HEK293T (cell line): ENCODE measurements around the gene NDEL1.

Experiments used
- ARNT ChIP-seq: fragments of 450-650 bp; IDR thresholded peaks from 2 replicates; pipeline ENCODE4 v1.6.1; 2017; ENCODE audit warnings: mild to moderate bottlenecking
- ELF4 ChIP-seq: fragments of 450-650 bp; IDR thresholded peaks from 2 replicates; pipeline ENCODE4 v1.6.1; 2017; ENCODE audit warnings: antibody characterized with exemption
- FOXA1 ChIP-seq: fragments of 450-650 bp; IDR thresholded peaks from 2 replicates; pipeline ENCODE4 v1.6.1; 2016; ENCODE audit warnings: mild to moderate bottlenecking
- FOXM1 ChIP-seq: fragments of 450-650 bp; IDR thresholded peaks from 2 replicates; pipeline ENCODE4 v1.6.1; 2017; ENCODE audit warnings: mild to moderate bottlenecking, borderline replicate concordance
- HDGF ChIP-seq: fragments of 450-650 bp; IDR thresholded peaks from 2 replicates; pipeline ENCODE4 v1.6.1; 2017; ENCODE audit warnings: antibody characterized with exemption, borderline replicate concordance
- L3MBTL2 ChIP-seq: fragments of 450-650 bp; conservative IDR thresholded peaks from 2 replicates; pipeline ENCODE4 v1.6.1; 2016; ENCODE audit warnings: mild to moderate bottlenecking
- NFRKB ChIP-seq: fragments of 450-650 bp; IDR thresholded peaks from 2 replicates; pipeline ENCODE4 v1.6.1; 2016; ENCODE audit warnings: mild to moderate bottlenecking, moderate library complexity
- TARDBP ChIP-seq: fragments of 450-650 bp; IDR thresholded peaks from 2 replicates; pipeline ENCODE4 v1.6.1; 2016
- ZNF384 ChIP-seq: fragments of 450-650 bp; IDR thresholded peaks from 2 replicates; pipeline ENCODE4 v1.6.1; 2016

GRCh38 chr17:8475227-8475626 is 39.5 kb downstream of the NDEL1 start:
- TF ChIP-seq ELF4 (no peak), ZNF384 (no peak), HDGF (no peak), TARDBP (no peak), L3MBTL2 (no peak), ARNT (no peak), FOXA1 (no peak), FOXM1 (no peak), NFRKB (no peak)
